ENCODE measurements around the gene PRKG1. TPM values are rescaled to one million over a fixed set of nuclear protein-coding genes. Genes with fewer than 3 reads are reported as not detected.

The PRKG1 gene
- total and polyA plus RNA-seq, 2 experiments from 2014 or later = 18.2 to 21.1 TPM

DNA sequence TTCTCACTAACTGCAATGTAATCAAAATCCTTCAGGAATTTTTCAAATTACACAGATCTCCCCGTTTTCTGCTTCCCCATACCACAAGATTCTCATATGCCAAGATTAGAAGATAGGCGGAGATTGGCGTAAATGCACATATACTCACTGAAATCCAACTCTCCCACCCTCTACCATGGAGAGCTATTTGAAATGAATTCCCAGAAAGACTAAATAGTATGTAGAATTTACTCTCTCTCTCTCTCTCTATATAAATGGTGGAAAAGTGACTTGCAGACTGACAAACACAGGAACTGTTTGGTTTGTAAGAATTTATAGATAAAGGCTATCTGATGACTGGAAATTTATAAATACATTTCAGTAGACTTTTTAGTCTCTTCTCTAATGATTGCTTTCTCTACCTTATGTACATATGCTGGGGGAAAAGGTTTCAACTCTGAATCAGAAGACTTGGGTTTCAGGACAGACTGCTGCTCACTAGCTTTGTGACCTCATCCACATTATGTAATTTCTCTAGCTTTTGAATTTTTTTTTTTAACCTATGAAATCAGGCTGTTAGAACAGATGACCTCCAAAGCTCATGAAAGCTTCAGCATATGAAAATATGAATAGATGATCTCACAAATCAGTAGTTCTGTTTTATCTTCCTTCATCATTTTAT, 692.9 kb downstream of the PRKG1 start:
- Histone ChIP-seq H3K79me2 (replicated peaks; ENCODE audit: insufficient read depth) (no peaks in the 10 kb centered on the region), H3K4me3 (no peak overlapping the region), H3F3A (replicated peaks; ENCODE audit: low read depth) (no peaks in the 10 kb centered on the region), H3K27me3 (ENCODE audit: insufficient read depth) (no peaks in the 10 kb centered on the region), H3K4me1 (ENCODE audit: insufficient read depth) (peaks cover 19% of the 10 kb centered on the region; the same call in 1 of the 2 replicates), H2AFZ (no peak overlapping the region), H3K36me3 (ENCODE audit: insufficient read depth) (no peaks in the 10 kb centered on the region), H3K9me2 (ENCODE audit: insufficient read depth) (no peaks in the 10 kb centered on the region), H3K27ac (ENCODE audit: low read depth) (peak overlapping the region; percentile 48), H3K4me2 (0 out of 2 replicates have a peak overlapping the region, but pooled peaks have one; percentile 31), H4K20me1 (replicated peaks; ENCODE audit: insufficient read depth) (no peaks in the 10 kb centered on the region)
- DNase-seq (ENCODE audit: low spot score) (no peak), ATAC-seq (no peak)
- Mint-ChIP-seq H3K4me3 (no peak overlapping the region), H3K9me3 (peaks cover 12% of the 10 kb centered on the region), H3K27ac (peak overlapping the region; percentile 45; the same call in 1 of the 2 replicates), H3K36me3 (ENCODE audit: low read depth) (peaks cover 14% of the 10 kb centered on the region; the same call in 2 of the 3 replicates), H3K27me3 (ENCODE audit: insufficient read depth, low read depth, poor library complexity) (peaks cover 1% of the 10 kb centered on the region), H3K4me1 (peaks cover 14% of the 10 kb centered on the region)
- TF ChIP-seq EZH2 (IDR thresholded peaks at IDR 0.05; ENCODE audit: low read depth, unreplicated experiment) (no peak), STAT1 (IDR thresholded peaks at IDR 0.05; ENCODE audit: unreplicated experiment) (no peak), EZH2phosphoT487 (IDR thresholded peaks at IDR 0.05; ENCODE audit: unreplicated experiment) (no peak)
- TF ChIP-seq, protein P1, sequence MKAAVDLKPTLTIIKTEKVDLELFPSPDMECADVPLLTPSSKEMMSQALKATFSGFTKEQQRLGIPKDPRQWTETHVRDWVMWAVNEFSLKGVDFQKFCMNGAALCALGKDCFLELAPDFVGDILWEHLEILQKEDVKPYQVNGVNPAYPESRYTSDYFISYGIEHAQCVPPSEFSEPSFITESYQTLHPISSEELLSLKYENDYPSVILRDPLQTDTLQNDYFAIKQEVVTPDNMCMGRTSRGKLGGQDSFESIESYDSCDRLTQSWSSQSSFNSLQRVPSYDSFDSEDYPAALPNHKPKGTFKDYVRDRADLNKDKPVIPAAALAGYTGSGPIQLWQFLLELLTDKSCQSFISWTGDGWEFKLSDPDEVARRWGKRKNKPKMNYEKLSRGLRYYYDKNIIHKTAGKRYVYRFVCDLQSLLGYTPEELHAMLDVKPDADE (IDR thresholded peaks at IDR 0.05) = no peak

DNA sequence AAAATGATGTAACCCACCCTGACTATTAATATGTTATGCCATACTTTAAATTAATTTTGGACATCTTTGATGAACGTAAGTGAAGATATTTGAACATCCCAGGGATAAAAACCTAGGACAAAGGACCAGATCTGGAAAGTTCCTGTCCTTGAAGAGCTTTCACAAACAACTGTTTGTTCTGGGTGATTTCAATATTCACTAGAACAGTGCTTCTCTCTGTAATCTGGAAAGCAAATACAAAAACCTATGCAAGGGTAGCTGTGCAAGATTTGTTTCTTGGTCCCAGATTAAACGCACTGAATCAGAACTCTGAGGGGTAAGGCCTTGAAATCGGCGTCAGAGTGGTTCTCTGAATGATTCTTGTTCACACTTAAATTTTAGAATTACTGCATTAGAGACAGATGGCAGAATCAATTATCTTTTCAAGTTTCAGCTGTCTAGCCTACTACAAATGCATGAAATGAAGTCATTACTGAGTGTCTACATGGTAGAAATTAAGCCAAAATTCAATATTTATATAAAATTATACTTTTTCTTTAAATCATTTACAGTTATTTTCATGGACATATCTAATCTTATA, 694.7 kb downstream of the PRKG1 start:
- no peak for ATAC-seq
- no peaks in the 10 kb centered on the region for H3K9me2 ChIP-seq (ENCODE audit: insufficient read depth)
- no peak for TF ChIP-seq EZH2phosphoT487 (IDR thresholded peaks at IDR 0.05; ENCODE audit: unreplicated experiment)
- TF ChIP-seq EZH2 (IDR thresholded peaks at IDR 0.05; ENCODE audit: low read depth, unreplicated experiment) = no peak
- TF ChIP-seq STAT1 (IDR thresholded peaks at IDR 0.05; ENCODE audit: unreplicated experiment) = no peak

DNA sequence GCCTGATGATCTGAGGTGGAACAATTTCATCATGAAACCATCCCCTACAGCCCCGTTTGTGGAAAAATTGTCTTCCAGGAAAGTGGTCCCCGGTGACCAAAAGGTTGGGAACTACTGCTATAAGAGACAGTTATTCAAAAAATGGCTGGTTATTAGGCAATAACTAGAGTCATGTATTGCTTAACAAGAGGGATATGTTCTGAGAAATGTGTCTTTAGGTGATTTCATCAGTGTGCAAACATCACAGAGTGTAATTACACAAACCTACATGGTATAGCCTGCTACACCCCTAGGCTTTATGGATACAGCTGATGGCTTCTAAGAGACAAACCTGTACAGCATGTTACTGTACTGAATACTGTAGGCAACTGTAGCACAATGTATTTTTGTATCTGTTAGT, 696.4 kb downstream of the PRKG1 start:
- no peak overlapping the region for H3K27ac ChIP-seq (ENCODE audit: low read depth)
- TF ChIP-seq, protein P2, sequence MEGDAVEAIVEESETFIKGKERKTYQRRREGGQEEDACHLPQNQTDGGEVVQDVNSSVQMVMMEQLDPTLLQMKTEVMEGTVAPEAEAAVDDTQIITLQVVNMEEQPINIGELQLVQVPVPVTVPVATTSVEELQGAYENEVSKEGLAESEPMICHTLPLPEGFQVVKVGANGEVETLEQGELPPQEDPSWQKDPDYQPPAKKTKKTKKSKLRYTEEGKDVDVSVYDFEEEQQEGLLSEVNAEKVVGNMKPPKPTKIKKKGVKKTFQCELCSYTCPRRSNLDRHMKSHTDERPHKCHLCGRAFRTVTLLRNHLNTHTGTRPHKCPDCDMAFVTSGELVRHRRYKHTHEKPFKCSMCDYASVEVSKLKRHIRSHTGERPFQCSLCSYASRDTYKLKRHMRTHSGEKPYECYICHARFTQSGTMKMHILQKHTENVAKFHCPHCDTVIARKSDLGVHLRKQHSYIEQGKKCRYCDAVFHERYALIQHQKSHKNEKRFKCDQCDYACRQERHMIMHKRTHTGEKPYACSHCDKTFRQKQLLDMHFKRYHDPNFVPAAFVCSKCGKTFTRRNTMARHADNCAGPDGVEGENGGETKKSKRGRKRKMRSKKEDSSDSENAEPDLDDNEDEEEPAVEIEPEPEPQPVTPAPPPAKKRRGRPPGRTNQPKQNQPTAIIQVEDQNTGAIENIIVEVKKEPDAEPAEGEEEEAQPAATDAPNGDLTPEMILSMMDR (conservative IDR thresholded peaks at IDR 0.05; ENCODE audit: low read depth in 2 of 2) = no peak

More for the DNA sequence above, 694.7 kb downstream of the PRKG1 start:
- Histone ChIP-seq H2AFZ (no peak overlapping the region), H3K27me3 (ENCODE audit: insufficient read depth) (no peaks in the 10 kb centered on the region), H3K4me2 (no peak overlapping the region), H3K79me2 (replicated peaks; ENCODE audit: insufficient read depth) (no peaks in the 10 kb centered on the region), H3K4me1 (ENCODE audit: insufficient read depth) (peaks cover 31% of the 10 kb centered on the region), H3K36me3 (ENCODE audit: insufficient read depth) (no peaks in the 10 kb centered on the region), H4K20me1 (replicated peaks; ENCODE audit: insufficient read depth) (no peaks in the 10 kb centered on the region), H3K27ac (ENCODE audit: low read depth) (no peak overlapping the region), H3K4me3 (no peak overlapping the region), H3F3A (replicated peaks; ENCODE audit: low read depth) (no peaks in the 10 kb centered on the region)
- no peak overlapping the region for H3K4me3 Mint-ChIP-seq
- no peak for DNase-seq (ENCODE audit: low spot score)
- H3K27me3 Mint-ChIP-seq (ENCODE audit: insufficient read depth, low read depth, poor library complexity) = peaks cover 1% of the 10 kb centered on the region
- peaks cover 14% of the 10 kb centered on the region; the same call in 2 of the 3 replicates for H3K36me3 Mint-ChIP-seq (ENCODE audit: low read depth)
- H3K27ac Mint-ChIP-seq = no peak overlapping the region
- peaks cover 25% of the 10 kb centered on the region for H3K4me1 Mint-ChIP-seq
- H3K9me3 Mint-ChIP-seq = peaks cover 12% of the 10 kb centered on the region

More for the DNA sequence above, 696.4 kb downstream of the PRKG1 start:
- no peak overlapping the region for H3K4me2 ChIP-seq
- no peaks in the 10 kb centered on the region for H3K27me3 ChIP-seq (ENCODE audit: insufficient read depth)
- peaks cover 25% of the 10 kb centered on the region for H3K4me1 Mint-ChIP-seq
- no peak overlapping the region for H3K4me3 ChIP-seq
- peaks cover 1% of the 10 kb centered on the region for H3K27me3 Mint-ChIP-seq (ENCODE audit: insufficient read depth, low read depth, poor library complexity)
- no peaks in the 10 kb centered on the region for H3K36me3 ChIP-seq (ENCODE audit: insufficient read depth)
- no peak overlapping the region for H3K27ac Mint-ChIP-seq
- H3K4me3 Mint-ChIP-seq = no peak overlapping the region
- DNase-seq (ENCODE audit: low spot score) (no peak), ATAC-seq (no peak)
- peaks cover 14% of the 10 kb centered on the region; the same call in 2 of the 3 replicates for H3K36me3 Mint-ChIP-seq (ENCODE audit: low read depth)
- H3K79me2 ChIP-seq (replicated peaks; ENCODE audit: insufficient read depth) = no peaks in the 10 kb centered on the region
- H3K9me2 ChIP-seq (ENCODE audit: insufficient read depth) = no peaks in the 10 kb centered on the region
- H2AFZ ChIP-seq = no peak overlapping the region
- no peaks in the 10 kb centered on the region for H3F3A ChIP-seq (replicated peaks; ENCODE audit: low read depth)
- peaks cover 31% of the 10 kb centered on the region for H3K4me1 ChIP-seq (ENCODE audit: insufficient read depth)
- H4K20me1 ChIP-seq (replicated peaks; ENCODE audit: insufficient read depth) = no peaks in the 10 kb centered on the region
- peaks cover 12% of the 10 kb centered on the region for H3K9me3 Mint-ChIP-seq

Data from GM23338 (cell line).